T-helper 2 cell treated with Interferon-gamma antibody and Interleukin-4, amounts not matched to agents 100 ng/mL and 5 ng/mL, for 36 hours (primary cell): ENCODE data around the gene KIAA0232. TPM values are rescaled to one million over a fixed set of nuclear protein-coding genes. Genes with fewer than 3 reads are reported as not detected.
"Not testable (repeated sequence)": the region's sequence is repeated elsewhere in the genome, so short reads cannot be mapped to it uniquely, and the experiment has no call there.

ENCODE experiments used
- intact Hi-C: fragments of 100-400 bp; cut with micrococcal nuclease; formaldehyde crosslinking; loops from one replicate; pipeline ENCODE4 v1.15.1; 2023
- total RNA-seq: library from RNA; stranded (reverse); gene quantifications from 2 replicates; pipeline ENCODE4 v1.2.3, GENCODE V29; 2022

Gene KIAA0232
- total RNA-seq, 1 donor from 2014 or later: 15.6 TPM

GRCh38 chr4:6754481-6755087 is 27.9 kb upstream of the KIAA0232 start:
- intact Hi-C loops: no loop called here

- intact Hi-C loops: no loop called here
Measured at GRCh38 chr4:6755088-6755753, 27.3 kb upstream of the KIAA0232 start.

GRCh38 chr4:6756345-6756744 is 26.2 kb upstream of the KIAA0232 start:
- intact Hi-C loops: not testable (repeated sequence)

- intact Hi-C loops: no loop called here
Measured at GRCh38 chr4:6758728-6759127, 23.8 kb upstream of the KIAA0232 start.

- intact Hi-C loops: no loop called here
Measured at GRCh38 chr4:6760865-6761264, 21.7 kb upstream of the KIAA0232 start.

DNA sequence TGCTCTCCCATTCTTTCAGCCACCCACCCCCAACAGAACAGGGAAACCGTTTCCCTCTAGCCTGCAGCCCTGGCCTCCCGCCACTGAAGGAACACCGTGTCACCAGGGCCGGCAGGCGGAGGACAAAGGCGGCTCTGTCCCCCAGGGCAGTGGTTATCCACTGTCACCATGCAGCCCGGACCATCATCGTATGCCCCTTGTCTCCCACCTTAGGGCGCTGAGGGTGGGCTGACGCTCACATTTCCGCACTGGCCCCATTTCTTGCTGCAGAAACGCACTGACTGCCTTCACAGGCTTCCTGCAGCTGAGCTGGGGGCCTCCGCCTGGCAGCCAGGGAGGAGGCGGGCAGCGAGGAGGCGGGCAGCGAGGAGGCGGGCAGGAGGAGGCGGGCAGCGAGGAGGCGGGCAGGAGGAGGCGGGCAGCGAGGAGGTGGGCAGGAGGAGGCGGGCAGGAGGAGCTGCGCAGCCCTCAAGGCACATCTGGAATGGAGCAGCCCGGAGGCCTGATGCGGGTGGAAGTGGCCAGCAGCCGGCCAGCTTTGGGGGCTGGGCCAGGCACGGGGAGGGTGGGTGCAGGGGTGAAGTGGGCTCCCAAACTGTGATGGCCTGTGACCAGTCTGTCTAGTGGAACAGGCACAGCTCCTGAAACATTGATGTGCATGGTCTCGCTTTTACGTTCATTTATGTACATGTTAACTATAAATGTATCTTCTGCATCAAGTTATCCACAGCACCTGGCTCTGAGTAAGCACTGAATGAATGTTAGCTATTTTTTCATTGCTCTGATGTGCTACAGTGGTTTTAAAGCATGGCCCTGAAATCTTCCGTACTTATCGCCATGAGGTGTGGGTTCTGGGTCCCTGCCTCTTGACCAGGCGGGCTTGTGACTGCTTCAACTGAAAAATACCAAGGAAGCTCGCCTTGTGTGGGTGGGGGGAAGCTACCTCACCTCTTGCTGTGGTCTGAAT is 20.6 kb upstream of the KIAA0232 start:
- intact Hi-C loops: no loop called here

DNA sequence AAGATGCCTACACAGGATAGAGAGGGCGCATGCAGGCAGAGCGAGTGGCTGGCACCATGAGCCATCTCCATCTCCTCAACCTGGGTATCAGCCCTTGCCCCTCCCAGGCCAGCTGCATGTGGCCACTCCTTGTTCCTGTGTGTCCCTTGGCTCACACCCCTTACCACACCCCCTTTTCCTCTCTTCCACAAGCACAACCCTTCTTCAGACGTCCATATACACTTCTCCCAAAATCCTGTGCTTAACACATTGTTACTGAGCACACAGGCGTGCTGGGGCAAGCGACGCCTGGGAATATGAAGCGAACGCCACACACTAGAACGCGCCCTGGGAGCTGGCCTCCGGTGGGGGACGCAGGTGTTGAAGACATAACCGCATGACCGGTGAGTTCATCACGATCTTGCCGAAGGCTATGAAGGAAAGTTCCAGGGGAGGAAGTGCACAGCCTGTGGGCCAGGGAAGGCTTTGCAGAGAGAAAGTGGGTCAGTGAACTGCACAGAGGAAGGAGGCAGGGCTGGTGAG is 19.1 kb upstream of the KIAA0232 start:
- intact Hi-C loops: no loop called here

- intact Hi-C loops: no loop called here
Measured at GRCh38 chr4:6764976-6765620, 17.4 kb upstream of the KIAA0232 start.

- intact Hi-C loops: no loop called here
Measured at GRCh38 chr4:6765703-6766102, 16.8 kb upstream of the KIAA0232 start.

DNA sequence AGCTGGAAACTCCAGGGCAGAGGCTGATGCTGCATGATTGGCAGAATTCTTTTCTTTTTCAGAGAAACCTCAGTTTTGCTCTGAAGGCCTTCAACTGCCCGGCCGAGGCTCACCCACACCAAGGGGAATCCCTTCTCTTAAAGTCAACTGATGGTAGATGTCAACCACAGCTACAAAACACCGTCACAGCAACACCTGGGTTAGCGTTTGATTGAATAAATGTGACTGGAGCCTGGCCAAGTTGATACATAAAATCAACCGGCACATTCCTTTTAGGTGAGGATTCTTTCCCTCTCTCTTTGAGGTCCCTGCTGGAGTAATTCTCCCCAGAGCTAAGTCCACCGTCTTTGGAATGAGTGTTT is 15.2 kb upstream of the KIAA0232 start:
- intact Hi-C loops: no loop called here

- intact Hi-C loops: no loop called here
Measured at GRCh38 chr4:6767748-6768538, 14.6 kb upstream of the KIAA0232 start.

GRCh38 chr4:6768539-6768905 is 14.0 kb upstream of the KIAA0232 start:
- intact Hi-C loops: no loop called here

- intact Hi-C loops: no loop called here
Measured at GRCh38 chr4:6769233-6769988, 13.1 kb upstream of the KIAA0232 start.

GRCh38 chr4:6769989-6770420 is 12.5 kb upstream of the KIAA0232 start:
- intact Hi-C loops: no loop called here

GRCh38 chr4:6770581-6771228 is 11.8 kb upstream of the KIAA0232 start:
- intact Hi-C loops: no loop called here

- intact Hi-C loops: no loop called here
Measured at GRCh38 chr4:6771229-6771671, 11.3 kb upstream of the KIAA0232 start.

- intact Hi-C loops: no loop called here
Measured at GRCh38 chr4:6772223-6772928, 10.2 kb upstream of the KIAA0232 start.

DNA sequence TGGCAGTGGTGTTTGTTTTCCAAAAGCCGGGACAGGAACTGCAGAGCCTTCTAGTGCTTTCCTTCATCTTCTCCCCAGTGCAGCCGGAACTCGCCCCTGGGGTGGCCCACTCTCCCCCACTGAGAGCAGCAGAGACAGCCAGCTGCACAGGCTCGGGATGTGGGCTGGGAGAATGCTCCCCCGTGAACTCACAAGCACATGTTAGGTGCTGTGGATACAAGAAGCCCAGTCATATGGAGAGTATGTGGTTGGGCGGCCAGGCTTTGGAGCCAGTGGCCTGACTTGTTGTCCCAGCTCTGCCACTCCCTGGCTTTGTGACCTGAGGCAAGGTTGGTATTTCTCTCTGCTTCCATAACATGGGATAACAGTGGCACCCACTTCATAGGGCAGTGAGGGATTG is 9.4 kb upstream of the KIAA0232 start:
- intact Hi-C loops: no loop called here
